H1 (cell line): ENCODE results near the gene EPB41L4B. TPM values are rescaled to one million over a fixed set of nuclear protein-coding genes. Genes with fewer than 3 reads are reported as not detected.

Experiments
- CTCF ChIA-PET: fragments of 300-600 bp; sonication (Branson Sonifier 250); formaldehyde crosslinking; loops from one replicate; lab custom pipeline; 2021; ENCODE audit not compliant: partially characterized antibody; lab: Charles Lee
- POLR2A ChIA-PET: fragments of 300-600 bp; sonication (Branson Sonifier 250); formaldehyde crosslinking; loops from one replicate; lab custom pipeline; 2021; ENCODE audit warnings: inconsistent platforms; ENCODE audit not compliant: partially characterized antibody; lab: Charles Lee
- DNase-seq, 2 experiments: peaks; one replicate each; pipeline versions ENCODE4 v3.0.0 to v3.0.0-alpha.2; 2010 to 2022; ENCODE audit warnings: low spot score in 2 of 2, low read depth in 1 of 2, mixed read lengths in 1 of 2
- FAIRE-seq: peaks from 2 replicates; lab custom pipeline; 2011; peaks lifted over from hg19 to GRCh38; lab: Jason Lieb, UNC
- H2AFZ ChIP-seq: 2 replicates; pipeline ENCODE4 v1.8.1; 2012; ENCODE audit warnings: low read length, inconsistent platforms
- H2AK5ac ChIP-seq: 2 replicates; pipeline ENCODE4 v1.6.1; 2013; ENCODE audit warnings: low read depth, low read length
- H2BK120ac ChIP-seq: replicated peaks from 2 replicates; pipeline ENCODE3; 2013; ENCODE audit warnings: low read depth, low read length, inconsistent platforms
- H2BK12ac ChIP-seq: 2 replicates; pipeline ENCODE4 v1.6.1; 2013; ENCODE audit warnings: low read depth, low read length
- H2BK15ac ChIP-seq: 2 replicates; pipeline ENCODE4 v1.6.1; 2013; ENCODE audit warnings: low read length
- H2BK20ac ChIP-seq: 2 replicates; pipeline ENCODE4 v1.6.1; 2013; ENCODE audit warnings: low read length
- H2BK5ac ChIP-seq: 2 replicates; pipeline ENCODE4 v1.6.1; 2013; ENCODE audit warnings: low read depth, low read length
- H3K14ac ChIP-seq: 2 replicates; pipeline ENCODE4 v1.6.1; 2013; ENCODE audit warnings: inconsistent platforms; ENCODE audit not compliant: insufficient read length
- H3K18ac ChIP-seq: 2 replicates; pipeline ENCODE4 v1.6.1; 2013; ENCODE audit warnings: low read length; ENCODE audit errors: extremely low read depth
- H3K23ac ChIP-seq: 2 replicates; pipeline ENCODE4 v1.6.1; 2013; ENCODE audit warnings: inconsistent platforms; ENCODE audit not compliant: insufficient read length
- H3K23me2 ChIP-seq: 2 replicates; pipeline ENCODE4 v1.6.1; 2013; ENCODE audit warnings: low read depth, low read length
- H3K27ac ChIP-seq: 2 replicates; pipeline ENCODE4 v1.6.1; 2011; ENCODE audit warnings: low read depth, low read length, inconsistent platforms
- H3K27me3 ChIP-seq, 4 experiments: replicated peaks in 1 of 4; 1 replicate in 1 of 4; 2 replicates in 3 of 4; pipeline versions ENCODE4 v1.6.1 to v1.8.1; 2011 to 2013; ENCODE audit warnings: low read length in 3 of 4, mild to moderate bottlenecking in 3 of 4, inconsistent platforms in 2 of 4, mixed read lengths in 2 of 4, moderate library complexity in 1 of 4; ENCODE audit not compliant: control insufficient read depth in 3 of 4, insufficient read depth in 3 of 4; ENCODE audit errors: extremely low read depth in 1 of 4
- H3K36me3 ChIP-seq, 4 experiments: 2 replicates each; pipeline versions ENCODE4 v1.6.1 to v1.8.1; 2011 to 2013; ENCODE audit warnings: mild to moderate bottlenecking in 4 of 4, low read length in 3 of 4, moderate library complexity in 2 of 4, control low read depth in 1 of 4, inconsistent platforms in 1 of 4; ENCODE audit not compliant: insufficient read depth in 4 of 4, control insufficient read depth in 2 of 4
- H3K4ac ChIP-seq: replicated peaks from 2 replicates; pipeline ENCODE3; 2013; ENCODE audit warnings: low read length, low read depth, mixed read lengths, inconsistent platforms; ENCODE audit not compliant: insufficient read length
- H3K4me1 ChIP-seq, 4 experiments: replicated peaks in 1 of 4; 1 replicate in 1 of 4; 2 replicates in 3 of 4; pipeline versions ENCODE4 v1.6.1 to v1.8.1; 2011 to 2013; ENCODE audit warnings: low read length in 3 of 4, inconsistent platforms in 2 of 4, mixed read lengths in 1 of 4; ENCODE audit not compliant: insufficient read depth in 4 of 4, control insufficient read depth in 3 of 4
- H3K4me2 ChIP-seq, 2 experiments: 2 replicates each; pipeline versions ENCODE4 v1.6.1 to v1.8.1; 2011 to 2013; ENCODE audit warnings: low read depth in 2 of 2, low read length in 2 of 2, control low read depth in 1 of 2, inconsistent platforms in 1 of 2, mild to moderate bottlenecking in 1 of 2; ENCODE audit not compliant: insufficient read depth in 1 of 2
- H3K4me3 ChIP-seq, 4 experiments: fragments of 200-600, 300-600 bp in 1 of 4; sonication (generic), shearing (Covaris generic), sonication (Bioruptor Twin) in 1 of 4; 2 replicates each; pipeline versions ENCODE4 v1.5.1 to v1.8.1; 2011 to 2016; ENCODE audit warnings: low read length in 4 of 4, low read depth in 3 of 4, control low read depth in 2 of 4, inconsistent platforms in 2 of 4, mild to moderate bottlenecking in 2 of 4, mixed read lengths in 1 of 4, moderate library complexity in 1 of 4; ENCODE audit not compliant: insufficient read depth in 2 of 4; ENCODE audit errors: extremely low read depth in 1 of 4
- H3K56ac ChIP-seq: replicated peaks from 2 replicates; pipeline ENCODE3; 2013; ENCODE audit warnings: low read depth, mild to moderate bottlenecking, mixed read lengths, low read length, inconsistent platforms; ENCODE audit not compliant: insufficient read length
- H3K79me1 ChIP-seq: 2 replicates; pipeline ENCODE4 v1.6.1; 2013; ENCODE audit warnings: low read depth, low read length, control low read depth
- H3K79me2 ChIP-seq, 2 experiments: 2 replicates each; pipeline versions ENCODE4 v1.6.1 to v1.8.1; 2012 to 2013; ENCODE audit warnings: low read length in 2 of 2, mild to moderate bottlenecking in 2 of 2, inconsistent platforms in 1 of 2; ENCODE audit not compliant: insufficient read depth in 2 of 2, control insufficient read depth in 1 of 2
- H3K9ac ChIP-seq, 4 experiments: replicated peaks in 1 of 4; 1 replicate in 1 of 4; 2 replicates in 3 of 4; pipeline versions ENCODE4 v1.6.1 to v1.8.1; 2011 to 2013; ENCODE audit warnings: low read depth in 3 of 4, low read length in 3 of 4, control low read depth in 2 of 4, mild to moderate bottlenecking in 2 of 4, moderate library complexity in 2 of 4, inconsistent platforms in 1 of 4; ENCODE audit errors: extremely low read depth in 1 of 4
- H3K9me3 ChIP-seq, 2 experiments: 2 replicates each; pipeline versions ENCODE4 v1.6.1 to v1.8.1; 2012 to 2013; ENCODE audit warnings: mild to moderate bottlenecking in 2 of 2, moderate library complexity in 2 of 2, control low read depth in 1 of 2, inconsistent platforms in 1 of 2, low read depth in 1 of 2, low read length in 1 of 2, mixed read lengths in 1 of 2; ENCODE audit not compliant: insufficient read depth in 2 of 2
- H4K20me1 ChIP-seq, 2 experiments: replicated peaks in 1 of 2; 2 replicates each; pipeline versions ENCODE3 to v1.8.1; 2011 to 2013; ENCODE audit warnings: inconsistent platforms in 2 of 2, low read length in 2 of 2, mild to moderate bottlenecking in 1 of 2; ENCODE audit not compliant: insufficient read depth in 2 of 2, control insufficient read depth in 1 of 2
- H4K5ac ChIP-seq: 2 replicates; pipeline ENCODE4 v1.6.1; 2013; ENCODE audit warnings: low read length, low read depth, mixed read lengths, inconsistent platforms; ENCODE audit not compliant: insufficient read length
- H4K8ac ChIP-seq: 2 replicates; pipeline ENCODE4 v1.8.0; 2013; ENCODE audit warnings: mild to moderate bottlenecking, moderate library complexity, low read length, inconsistent platforms; ENCODE audit not compliant: insufficient read depth; ENCODE audit errors: extremely low read depth
- H4K91ac ChIP-seq: replicated peaks from 2 replicates; pipeline ENCODE3; 2013; ENCODE audit warnings: low read length, mixed read lengths, inconsistent platforms; ENCODE audit not compliant: insufficient read length
- CHD1 ChIP-seq: IDR thresholded peaks from 2 replicates; pipeline ENCODE4 v1.6.1; 2012; ENCODE audit warnings: low read depth, low read length, improper control_type of control experiment
- SP4 ChIP-seq: IDR thresholded peaks from 2 replicates; pipeline ENCODE4 v1.6.1; 2012; ENCODE audit warnings: low read length, inconsistent platforms
- WGBS, 2 experiments: shearing (Covaris generic) in 1 of 2; methylation state at CpG; one replicate each; pipeline versions ENCODE4 v1.1.6 to v1.1.7; 2013 to 2015; ENCODE audit warnings: low lambda C conversion rate in 2 of 2, mixed read lengths in 2 of 2, inconsistent platforms in 1 of 2, low coverage in 1 of 2, missing lambda C conversion rate in 1 of 2; ENCODE audit not compliant: insufficient replicate concordance in 2 of 2, insufficient coverage in 1 of 2, insufficient read length in 1 of 2; ENCODE audit errors: extremely low coverage in 1 of 2, missing lambda C conversion rate in 1 of 2; 5-methylcytosine and 5-hydroxymethylcytosine counted together
- polyA plus RNA-seq, 7 experiments: library from polyadenylated mRNA; depleted of rRNA in 3 of 7; stranded (reverse) in 5 of 7; unstranded in 2 of 7; fragments of >200 nt in 5 of 7; fragments of 200-250 nt in 2 of 7; gene quantifications; 1 replicate in 5 of 7; 2 replicates in 1 of 7; 4 replicates in 1 of 7; pipeline versions ENCODE4 v1.2.1 to v1.2.3, GENCODE V29; 2011 to 2013; ENCODE audit warnings: missing spikeins in 2 of 7, mixed read lengths in 2 of 7
- total RNA-seq: library from RNA; stranded (reverse); fragmentation: NEBNext Ultra II Directional; extraction: Animal tissue kit (Norgen Biotek cat#: 25700); gene quantifications from 2 replicates; pipeline ENCODE4 v1.2.1, GENCODE V29; 2021

The EPB41L4B gene
- total and polyA plus RNA-seq, 2 of the 8 experiments (the other 6 are each of a cell fraction or from before 2014, with no cell fraction given): 11.9 to 25.0 TPM

GRCh38 chr9:109307380-109308240, 13.2 kb downstream of the EPB41L4B start:
- no peak overlapping the region for H3K9ac ChIP-seq
- no peak overlapping the region for H2BK15ac ChIP-seq
- H2AFZ ChIP-seq: no peak overlapping the region
- no peak overlapping the region for H4K5ac ChIP-seq
- FAIRE-seq: no peak
- H3K9me3 ChIP-seq: no peaks in the 10 kb centered on the region
- CTCF ChIA-PET: interaction anchor here (0.6 to 2.8 kb wide), 17 partner anchors 10 to 213 kb away, joined by 3 to 13 read pairs (median 3); no protein-coding TSS in a partner anchor
- no peak overlapping the region for H3K27ac ChIP-seq
- H3K56ac ChIP-seq: no peak overlapping the region
- peaks cover 0 to 7% (median 2%) of the 10 kb centered on the region in 4 experiments; a peak in 4 of 7 replicates for H3K4me1 ChIP-seq
- no peak overlapping the region for H2BK20ac ChIP-seq
- no peak overlapping the region for H2BK120ac ChIP-seq
- no peak overlapping the region for H3K4ac ChIP-seq
- no peaks in the 10 kb centered on the region for H3K23me2 ChIP-seq
- peaks cover 5% of the 10 kb centered on the region for H3K79me1 ChIP-seq
- WGBS, 2 experiments: 92% methylated on average over 18 of the region's 18 CpGs; no CpG with 5 or more reads in 1 of the 2 experiments
- no peak overlapping the region for H2BK12ac ChIP-seq
- H3K79me2 ChIP-seq: peaks cover 23 to 92% of the 10 kb centered on the region in 2 experiments
- DNase-seq: no peak
- H3K36me3 ChIP-seq: no peaks in the 10 kb centered on the region
- TF ChIP-seq SP4 (no peak), CHD1 (no peak)
- TF ChIP-seq, all 59 proteins: peak for 0
- Histone ChIP-seq H3K14ac (no peak overlapping the region), H4K91ac (no peak overlapping the region), H3K23ac (no peak overlapping the region), H3K27me3 (no peaks in the 10 kb centered on the region), H2BK5ac (no peak overlapping the region; the same call in 1 of the 2 replicates), H2AK5ac (no peak overlapping the region), H3K4me2 (no peak overlapping the region), H4K8ac (0 out of 2 replicates have a peak overlapping the region, but pooled peaks have one; percentile 28), H3K18ac (no peak overlapping the region), H4K20me1 (peaks cover 3 to 8% of the 10 kb centered on the region in 2 experiments), H3K4me3 (no peak overlapping the region)
- POLR2A ChIA-PET: interaction anchor here (0.8 kb wide), 1 partner anchor 12 kb away, joined by 4 read pairs; no protein-coding TSS in a partner anchor
